NT2/D1 (cell line): ENCODE measurements around the gene MFSD11.
A peak's percentile ranks its signal among the peaks of the same experiment; 100 is the strongest.
"Not testable (repeated sequence)": the region's sequence is repeated elsewhere in the genome, so short reads cannot be mapped to it uniquely, and the experiment has no call there.

ENCODE experiments used
- DNase-seq: peaks from one replicate; pipeline ENCODE4 v3.0.0-alpha.2; 2011; ENCODE audit warnings: low read depth, low spot score
- H3K27me3 ChIP-seq: 2 replicates; pipeline ENCODE4 v1.6.0; 2011; ENCODE audit warnings: mild to moderate bottlenecking; ENCODE audit not compliant: insufficient read length, insufficient read depth
- H3K36me3 ChIP-seq: 2 replicates; pipeline ENCODE4 v1.6.1; 2011; ENCODE audit warnings: mild to moderate bottlenecking, low read length, mixed read lengths; ENCODE audit not compliant: insufficient read depth, insufficient read length
- H3K4me1 ChIP-seq: 2 replicates; pipeline ENCODE4 v1.5.1; 2011; ENCODE audit not compliant: insufficient read depth, insufficient read length
- H3K4me3 ChIP-seq: 2 replicates; pipeline ENCODE4 v1.5.1; 2011; ENCODE audit warnings: low read depth; ENCODE audit not compliant: insufficient read length
- H3K9ac ChIP-seq: 2 replicates; pipeline ENCODE4 v1.6.0; 2011; ENCODE audit warnings: low read depth; ENCODE audit not compliant: insufficient read length
- H3K9me3 ChIP-seq: 2 replicates; pipeline ENCODE4 v1.5.1; 2011; ENCODE audit warnings: mild to moderate bottlenecking, low read length; ENCODE audit not compliant: insufficient read depth
- SUZ12 ChIP-seq: IDR thresholded peaks from 2 replicates; pipeline ENCODE4 v1.6.1; 2011; ENCODE audit not compliant: insufficient read length, insufficient read depth; ENCODE audit errors: extremely low read depth
- YY1 ChIP-seq: IDR thresholded peaks from 2 replicates; pipeline ENCODE4 v1.6.1; 2011; ENCODE audit not compliant: insufficient read length, insufficient read depth
- ZNF274 ChIP-seq: IDR thresholded peaks from 2 replicates; pipeline ENCODE4 v1.6.1; 2011; ENCODE audit warnings: mild to moderate bottlenecking, low read depth, low read length

The MFSD11 gene

GRCh38 chr17:76810956-76811355 is 73.0 kb downstream of the MFSD11 start:
- H3K9me3 ChIP-seq: no peaks in the 10 kb centered on the region
- no peak for DNase-seq
- no peaks in the 10 kb centered on the region for H3K27me3 ChIP-seq
- H3K4me1 ChIP-seq: peaks cover 2% of the 10 kb centered on the region
- peak overlapping the region; percentile 21 for H3K9ac ChIP-seq
- no peaks in the 10 kb centered on the region for H3K36me3 ChIP-seq
- H3K4me3 ChIP-seq: no peak overlapping the region
- TF ChIP-seq ZNF274 (no peak), SUZ12 (no peak), YY1 (no peak)

DNA sequence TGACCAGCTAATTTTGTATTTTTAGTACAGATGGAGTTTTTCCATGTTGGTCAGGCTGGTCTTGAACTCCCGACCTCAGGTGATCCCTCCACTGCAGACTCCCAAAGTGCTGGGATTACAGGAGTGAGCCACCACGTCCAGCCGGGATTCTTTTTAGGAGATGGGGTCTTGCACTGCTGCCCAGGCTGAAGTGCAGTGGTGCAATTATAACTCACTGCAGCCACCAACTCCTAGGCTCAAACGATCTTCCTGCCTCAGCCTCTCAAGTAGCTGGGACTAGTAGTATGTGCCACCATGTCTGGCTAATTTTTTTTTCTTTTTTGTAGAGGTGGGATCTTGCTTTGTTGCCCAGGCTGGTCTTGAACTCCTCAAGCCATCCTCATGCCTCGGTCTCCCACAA is 73.9 kb downstream of the MFSD11 start:
- no peak for DNase-seq
- no peaks in the 10 kb centered on the region for H3K36me3 ChIP-seq
- no peak overlapping the region for H3K9ac ChIP-seq
- TF ChIP-seq YY1 (no peak), ZNF274 (no peak), SUZ12 (no peak)
- H3K27me3 ChIP-seq: no peaks in the 10 kb centered on the region
- H3K4me1 ChIP-seq: peaks cover 2% of the 10 kb centered on the region
- no peaks in the 10 kb centered on the region for H3K9me3 ChIP-seq
- no peak overlapping the region for H3K4me3 ChIP-seq

GRCh38 chr17:76812263-76812662 is 74.3 kb downstream of the MFSD11 start:
- TF ChIP-seq ZNF274: no peak
- Histone ChIP-seq H3K36me3 (no peaks in the 10 kb centered on the region), H3K9ac (no peak overlapping the region), H3K4me3 (no peak overlapping the region), H3K9me3 (no peaks in the 10 kb centered on the region), H3K27me3 (no peaks in the 10 kb centered on the region), H3K4me1 (peaks cover 2% of the 10 kb centered on the region)
- DNase-seq: no peak

DNA sequence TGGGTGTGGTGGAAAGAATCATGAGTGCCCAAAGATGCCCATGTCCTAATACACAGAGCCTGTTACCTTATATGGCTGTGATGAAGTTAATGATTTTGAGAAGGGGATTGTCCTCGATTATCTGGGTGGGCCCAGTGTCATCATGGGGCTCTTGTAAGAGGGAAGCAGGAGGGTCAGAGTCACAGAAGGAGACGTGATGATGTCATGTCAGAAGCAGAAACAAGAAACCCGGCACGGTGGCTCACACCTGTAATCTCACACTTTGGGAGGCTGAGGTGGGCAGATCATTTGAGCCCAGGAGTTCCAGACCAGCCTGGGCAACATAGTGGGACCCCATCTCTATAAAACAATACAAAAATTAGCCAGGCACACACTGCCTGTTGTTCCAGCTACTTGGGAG is 75.0 kb downstream of the MFSD11 start:
- H3K36me3 ChIP-seq: no peaks in the 10 kb centered on the region
- TF ChIP-seq SUZ12 (no peak), ZNF274 (no peak), YY1 (no peak)
- H3K4me1 ChIP-seq: peaks cover 2% of the 10 kb centered on the region

DNA sequence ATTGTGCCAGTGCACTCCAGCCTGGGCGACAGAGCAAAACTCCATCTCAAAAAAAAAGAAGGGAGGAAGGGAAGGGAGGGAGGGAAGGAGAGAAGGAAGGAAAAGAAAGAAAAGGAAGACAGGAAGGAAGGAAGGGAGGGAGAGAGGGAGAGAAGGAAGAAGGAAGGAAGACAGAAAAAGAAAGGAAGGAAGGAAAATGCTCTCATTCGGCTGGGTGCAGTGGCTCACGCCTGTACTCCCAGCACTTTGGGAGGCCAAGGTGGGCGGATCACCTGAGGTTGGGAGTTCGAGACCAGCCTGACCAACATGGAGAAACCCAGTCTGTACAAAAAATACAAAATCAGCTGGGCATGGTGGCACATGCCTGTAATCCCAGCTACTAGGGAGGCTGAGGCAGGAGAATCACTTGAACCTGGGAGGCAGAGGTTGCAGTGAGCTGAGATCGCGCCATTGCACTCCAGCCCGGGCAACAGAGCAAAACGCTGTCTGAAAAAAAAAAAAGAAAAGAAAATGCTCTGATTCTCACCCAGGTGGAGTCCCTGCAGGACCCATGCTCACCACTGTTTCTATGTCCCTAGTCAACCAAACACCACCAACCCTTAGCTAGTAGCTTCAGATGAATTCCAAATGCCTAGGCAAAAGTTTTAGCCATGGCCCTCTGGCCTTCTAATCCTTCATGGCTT is 78.1 kb downstream of the MFSD11 start:
- not testable (repeated sequence) for DNase-seq, H3K4me1 ChIP-seq, H3K9ac ChIP-seq, H3K9me3 ChIP-seq, H3K4me3 ChIP-seq, H3K27me3 ChIP-seq, H3K36me3 ChIP-seq

More for the DNA sequence above, 75.0 kb downstream of the MFSD11 start:
- Histone ChIP-seq H3K9ac (no peak overlapping the region), H3K9me3 (no peaks in the 10 kb centered on the region), H3K27me3 (no peaks in the 10 kb centered on the region), H3K4me3 (no peak overlapping the region)
- no peak for DNase-seq

DNA sequence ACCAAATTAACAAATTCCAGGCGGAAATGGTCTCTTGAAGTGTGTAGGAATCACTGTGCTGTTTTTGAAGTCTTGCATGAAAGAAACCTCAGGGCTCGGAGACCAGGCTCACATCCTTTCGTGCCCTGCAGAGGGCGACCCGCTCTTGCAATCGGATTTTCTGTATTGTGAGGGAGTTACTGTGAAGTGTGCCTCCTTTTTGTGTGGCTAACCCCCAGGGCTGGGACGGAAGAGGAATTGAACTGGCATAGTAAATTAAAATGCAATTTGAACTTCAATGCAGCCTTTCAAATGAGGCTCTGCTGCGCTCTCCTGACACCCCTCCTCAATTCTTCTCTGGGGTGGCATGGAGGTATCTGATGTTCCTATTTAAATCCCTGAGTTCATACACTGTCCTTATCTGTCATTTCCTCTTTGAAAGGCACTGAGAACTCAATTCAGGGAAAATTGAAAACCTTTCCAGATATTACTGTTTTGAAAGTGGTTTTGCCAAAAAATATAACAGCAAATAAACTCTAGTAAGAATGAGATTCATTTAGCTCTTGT is 78.7 kb downstream of the MFSD11 start:
- no peak for TF ChIP-seq ZNF274
- TF ChIP-seq YY1: no peak
- TF ChIP-seq SUZ12: no peak
- no peak overlapping the region for H3K9ac ChIP-seq

GRCh38 chr17:76820039-76820438 is 82.1 kb downstream of the MFSD11 start:
- no peak for DNase-seq
- no peak overlapping the region for H3K4me3 ChIP-seq
- H3K4me1 ChIP-seq: no peaks in the 10 kb centered on the region
- H3K36me3 ChIP-seq: no peaks in the 10 kb centered on the region
- no peak overlapping the region for H3K9ac ChIP-seq
- no peaks in the 10 kb centered on the region for H3K9me3 ChIP-seq
- H3K27me3 ChIP-seq: no peaks in the 10 kb centered on the region
- TF ChIP-seq SUZ12 (no peak), ZNF274 (no peak), YY1 (no peak)

More for the DNA sequence above, 78.7 kb downstream of the MFSD11 start:
- Histone ChIP-seq H3K27me3 (no peaks in the 10 kb centered on the region), H3K9me3 (no peaks in the 10 kb centered on the region), H3K36me3 (no peaks in the 10 kb centered on the region), H3K4me1 (no peaks in the 10 kb centered on the region), H3K4me3 (no peak overlapping the region)
- peak; percentile 61 for DNase-seq

GRCh38 chr17:76820561-76820960 is 82.6 kb downstream of the MFSD11 start:
- no peaks in the 10 kb centered on the region for H3K27me3 ChIP-seq
- TF ChIP-seq YY1: no peak
- TF ChIP-seq SUZ12: no peak
- TF ChIP-seq ZNF274: no peak
- no peaks in the 10 kb centered on the region for H3K9me3 ChIP-seq
- no peak overlapping the region for H3K4me3 ChIP-seq
- no peaks in the 10 kb centered on the region for H3K36me3 ChIP-seq
- H3K4me1 ChIP-seq: no peaks in the 10 kb centered on the region
- no peak overlapping the region for H3K9ac ChIP-seq
- DNase-seq: no peak
